ENCODE data around the gene GPR42.

Gene GPR42

DNA sequence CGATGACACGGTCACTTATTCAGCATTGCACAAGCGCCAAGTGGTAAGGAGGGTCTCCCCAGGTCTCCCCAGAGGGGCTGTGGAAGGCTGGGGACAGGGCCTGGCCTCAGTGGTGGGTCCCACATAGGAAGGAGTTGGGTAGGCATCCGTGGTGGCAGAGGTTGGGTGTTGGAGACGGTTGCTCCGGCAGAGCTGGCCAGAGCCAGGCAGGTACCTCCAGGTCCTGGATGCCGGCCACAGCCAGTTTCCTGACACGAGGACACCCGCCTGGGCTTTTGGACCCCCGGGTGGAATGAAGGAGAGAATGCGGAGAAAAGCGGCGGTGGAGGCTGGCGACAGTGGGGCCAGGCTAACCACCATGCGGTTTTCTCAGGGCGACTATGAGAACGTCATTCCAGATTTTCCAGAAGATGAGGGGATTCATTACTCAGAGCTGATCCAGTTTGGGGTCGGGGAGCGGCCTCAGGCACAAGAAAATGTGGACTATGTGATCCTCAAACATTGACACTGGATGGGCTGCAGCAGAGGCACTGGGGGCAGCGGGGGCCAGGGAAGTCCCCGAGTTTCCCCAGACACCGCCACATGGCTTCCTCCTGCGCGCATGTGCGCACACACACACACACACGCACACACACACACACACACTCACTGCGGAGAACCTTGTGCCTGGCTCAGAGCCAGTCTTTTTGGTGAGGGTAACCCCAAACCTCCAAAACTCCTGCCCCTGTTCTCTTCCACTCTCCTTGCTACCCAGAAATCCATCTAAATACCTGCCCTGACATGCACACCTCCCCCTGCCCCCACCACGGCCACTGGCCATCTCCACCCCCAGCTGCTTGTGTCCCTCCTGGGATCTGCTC, 24.4 kb upstream of the GPR42 start:
- Histone ChIP-seq H3K9me3 (ENCODE audit: control insufficient read depth, low read length) (no peaks in the 10 kb centered on the region), H3K36me3 (ENCODE audit: control insufficient read depth, insufficient read depth, low read length) (no peaks in the 10 kb centered on the region), H3K4me3 (ENCODE audit: insufficient read depth, low read depth, low read length) (no peak overlapping the region), H3K4me1 (ENCODE audit: control insufficient read depth, insufficient read depth, low read length) (no peaks in the 10 kb centered on the region), H3K27me3 (ENCODE audit: control insufficient read depth, insufficient read depth, low read length, poor library complexity, severe bottlenecking) (peaks cover 26% of the 10 kb centered on the region), H3K27ac (ENCODE audit: insufficient read depth, low read depth, low read length, poor library complexity, severe bottlenecking) (no peak overlapping the region)
- WGBS, 2 experiments, result 91 to 92% methylated on average over 28 of the region's 28 CpGs

DNA sequence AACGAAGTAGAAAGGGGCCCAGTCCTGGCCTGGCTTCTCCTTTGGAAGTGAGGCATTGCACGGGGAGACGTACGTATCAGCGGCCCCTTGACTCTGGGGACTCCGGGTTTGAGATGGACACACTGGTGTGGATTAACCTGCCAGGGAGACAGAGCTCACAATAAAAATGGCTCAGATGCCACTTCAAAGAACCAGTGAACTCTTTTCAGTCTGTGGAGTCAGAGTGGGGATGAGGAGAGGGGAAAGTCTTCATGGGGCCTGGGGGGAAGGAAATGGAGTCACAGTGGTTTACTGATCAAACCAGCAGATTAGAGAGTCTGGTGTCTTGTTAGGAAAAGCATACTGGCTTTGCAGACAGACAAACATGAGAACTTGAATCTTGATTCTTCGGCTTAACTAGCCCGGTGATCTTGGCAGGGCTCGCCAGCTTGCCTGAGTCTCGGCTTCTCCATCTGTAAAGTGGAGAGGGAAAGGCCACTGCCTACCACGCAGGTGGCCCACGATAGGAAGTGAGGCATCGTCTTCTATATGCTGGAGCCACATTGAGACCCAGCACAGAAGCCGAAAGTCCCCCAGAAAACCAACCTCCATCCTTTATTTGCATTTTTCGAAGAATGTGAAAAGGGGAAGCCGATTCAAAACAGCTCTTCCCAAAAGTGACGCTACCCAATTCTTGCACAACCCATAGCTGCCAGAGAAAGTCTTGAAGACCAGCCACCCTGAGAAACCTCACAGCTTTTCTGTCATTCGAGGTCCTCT, 23.5 kb upstream of the GPR42 start, which contains the start of gene FFAR1:
TSS of gene FFAR1 (plus strand) at position 732 of the 759 bp plus-strand sequence. CDS start 3,650 bp downstream, outside the sequence.
- peaks cover 31% of the 10 kb centered on the region for H3K27me3 ChIP-seq (ENCODE audit: control insufficient read depth, insufficient read depth, low read length, poor library complexity, severe bottlenecking)
- H3K4me1 ChIP-seq (ENCODE audit: control insufficient read depth, insufficient read depth, low read length), result no peaks in the 10 kb centered on the region
- H3K27ac ChIP-seq (ENCODE audit: insufficient read depth, low read depth, low read length, poor library complexity, severe bottlenecking), result no peak within 1 kb of the TSS
- 93% methylated on average over 18 of the region's 18 CpGs for WGBS, 2 experiments
- H3K9me3 ChIP-seq (ENCODE audit: control insufficient read depth, low read length), result no peaks in the 10 kb centered on the region
- H3K36me3 ChIP-seq (ENCODE audit: control insufficient read depth, insufficient read depth, low read length), result no peaks in the 10 kb centered on the region
- no peak within 1 kb of the TSS for H3K4me3 ChIP-seq (ENCODE audit: insufficient read depth, low read depth, low read length)

DNA sequence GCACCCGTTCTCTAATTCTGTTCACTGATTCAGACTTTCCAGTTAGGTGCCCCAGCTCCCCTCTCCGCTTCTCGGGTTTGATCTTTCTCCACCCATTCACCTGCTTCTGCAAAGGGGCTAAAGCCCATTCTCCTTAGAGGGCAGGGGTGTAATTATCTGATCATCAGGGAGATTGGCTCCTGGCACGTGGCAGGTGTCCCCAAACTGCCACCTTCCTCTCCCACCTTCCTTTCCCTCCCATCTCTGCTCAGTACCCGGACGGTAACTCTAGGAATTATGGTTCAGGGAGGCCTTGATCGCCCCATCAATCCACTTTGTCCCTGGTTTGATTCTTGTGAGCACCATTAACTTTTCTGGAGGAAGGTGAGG, 23.0 kb upstream of the GPR42 start:
- Histone ChIP-seq H3K9me3 (ENCODE audit: control insufficient read depth, low read length) (no peaks in the 10 kb centered on the region), H3K36me3 (ENCODE audit: control insufficient read depth, insufficient read depth, low read length) (no peaks in the 10 kb centered on the region), H3K4me3 (ENCODE audit: insufficient read depth, low read depth, low read length) (no peak overlapping the region), H3K27ac (ENCODE audit: insufficient read depth, low read depth, low read length, poor library complexity, severe bottlenecking) (no peak overlapping the region), H3K27me3 (ENCODE audit: control insufficient read depth, insufficient read depth, low read length, poor library complexity, severe bottlenecking) (peaks cover 31% of the 10 kb centered on the region), H3K4me1 (ENCODE audit: control insufficient read depth, insufficient read depth, low read length) (no peaks in the 10 kb centered on the region)
- 93 to 94% methylated on average over 7 of the region's 7 CpGs for WGBS, 2 experiments

DNA sequence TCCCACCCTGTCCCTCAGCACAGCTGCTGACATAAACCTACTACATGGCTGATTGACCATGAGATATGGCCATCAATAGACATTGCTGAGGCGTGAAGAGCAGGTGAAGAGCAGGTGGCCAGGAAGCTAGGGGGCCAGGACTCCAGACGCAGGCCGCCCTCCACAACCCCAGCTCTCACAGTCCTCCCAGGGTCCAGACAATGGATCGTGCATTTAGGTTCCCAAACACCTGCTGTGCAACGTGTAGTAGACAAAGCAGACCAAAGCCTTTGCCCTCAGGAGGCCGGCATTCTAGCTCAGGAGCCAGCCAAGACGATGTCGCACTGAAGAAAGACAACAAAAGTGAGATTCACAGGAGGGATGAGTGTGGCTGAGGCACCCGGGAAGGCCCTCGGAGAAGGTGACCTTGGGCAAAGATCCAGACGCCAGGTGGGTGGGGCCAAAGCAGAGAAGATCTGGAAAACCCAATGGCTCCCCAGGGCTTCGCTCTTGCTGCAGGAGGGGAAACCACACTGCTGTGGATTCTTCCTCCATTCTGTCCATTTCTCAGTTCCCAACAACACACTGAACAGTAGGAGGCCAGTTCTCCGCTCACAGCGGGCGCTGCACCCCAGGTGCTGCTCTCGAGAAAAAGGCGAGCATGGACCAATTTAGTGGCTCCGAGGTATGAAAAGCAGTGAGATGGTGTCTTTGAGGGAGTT, 21.8 kb upstream of the GPR42 start:
- Histone ChIP-seq H3K9me3 (ENCODE audit: control insufficient read depth, low read length) (no peaks in the 10 kb centered on the region), H3K4me1 (ENCODE audit: control insufficient read depth, insufficient read depth, low read length) (no peaks in the 10 kb centered on the region), H3K36me3 (ENCODE audit: control insufficient read depth, insufficient read depth, low read length) (no peaks in the 10 kb centered on the region), H3K27ac (ENCODE audit: insufficient read depth, low read depth, low read length, poor library complexity, severe bottlenecking) (no peak overlapping the region), H3K4me3 (ENCODE audit: insufficient read depth, low read depth, low read length) (no peak overlapping the region), H3K27me3 (ENCODE audit: control insufficient read depth, insufficient read depth, low read length, poor library complexity, severe bottlenecking) (peaks cover 31% of the 10 kb centered on the region)
- WGBS, 2 experiments, result 70 to 72% methylated on average over 18 of the region's 18 CpGs

DNA sequence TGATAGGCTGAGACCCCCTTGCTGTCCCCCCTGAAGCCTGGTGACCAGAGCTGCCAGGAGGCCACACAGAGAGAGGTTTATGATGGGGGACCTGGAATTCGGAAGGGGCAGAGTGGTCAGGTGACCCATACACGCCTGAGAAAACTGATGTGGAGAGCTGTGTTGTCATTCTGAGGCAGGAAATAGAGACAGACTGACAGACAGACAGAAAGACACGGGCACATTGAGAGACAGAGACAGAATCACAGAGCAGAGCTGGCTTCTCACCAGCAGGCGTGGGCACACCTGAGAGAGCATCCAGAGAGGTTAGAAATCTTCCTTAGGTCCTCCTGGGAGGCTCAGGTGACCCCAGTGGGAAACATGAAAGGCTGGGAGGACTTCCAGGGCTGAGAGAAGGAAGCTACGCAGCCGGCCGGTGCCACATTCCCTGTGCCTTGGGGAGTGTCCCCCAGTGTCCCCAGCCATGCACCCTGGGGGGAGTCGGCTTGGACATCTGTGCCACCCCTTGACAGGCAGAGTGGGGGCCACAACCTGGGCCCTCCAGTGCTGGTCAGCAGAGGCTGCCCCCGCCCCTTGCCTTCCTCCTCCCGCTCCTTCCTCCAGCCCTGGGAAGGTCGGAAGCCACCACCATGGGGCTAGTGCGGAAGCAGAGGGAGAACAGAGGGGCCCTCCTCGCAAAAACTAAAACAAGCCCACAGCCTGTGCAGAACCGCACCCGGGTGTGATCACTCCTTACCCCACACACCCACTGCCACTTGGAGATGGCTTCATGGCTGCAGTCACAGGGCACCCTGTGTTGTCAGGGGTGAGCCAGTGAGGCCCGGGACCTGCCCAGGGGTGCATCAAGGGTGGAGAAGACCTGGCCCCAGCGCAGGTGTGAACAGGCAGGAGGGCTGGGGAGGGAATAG, 21.0 kb upstream of the GPR42 start:
- WGBS, 2 experiments, result 91 to 92% methylated on average over 17 of the region's 17 CpGs
- Histone ChIP-seq H3K4me3 (ENCODE audit: insufficient read depth, low read depth, low read length) (no peak overlapping the region), H3K4me1 (ENCODE audit: control insufficient read depth, insufficient read depth, low read length) (no peaks in the 10 kb centered on the region), H3K27ac (ENCODE audit: insufficient read depth, low read depth, low read length, poor library complexity, severe bottlenecking) (no peak overlapping the region), H3K9me3 (ENCODE audit: control insufficient read depth, low read length) (no peaks in the 10 kb centered on the region), H3K27me3 (ENCODE audit: control insufficient read depth, insufficient read depth, low read length, poor library complexity, severe bottlenecking) (peaks cover 31% of the 10 kb centered on the region), H3K36me3 (ENCODE audit: control insufficient read depth, insufficient read depth, low read length) (no peaks in the 10 kb centered on the region)

DNA sequence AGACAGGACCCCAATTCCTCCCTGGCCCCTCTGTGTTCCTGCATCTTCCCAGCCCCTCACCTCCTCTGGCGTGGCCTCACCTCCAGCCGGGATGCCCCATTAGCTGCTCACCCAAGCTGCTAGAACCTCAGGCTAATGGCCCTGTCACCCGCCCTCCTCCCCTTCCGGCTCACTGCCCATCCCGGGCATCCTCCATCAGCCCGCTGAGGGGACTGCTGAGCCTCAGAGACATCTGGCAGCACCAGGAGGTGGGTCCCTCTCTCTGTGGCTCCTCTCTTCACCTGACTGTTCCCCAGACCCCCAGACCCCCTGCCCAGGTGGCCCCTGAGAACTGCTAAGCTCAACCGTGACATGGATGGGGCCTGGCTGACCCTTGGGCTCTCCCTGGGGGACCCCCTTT, 20.3 kb upstream of the GPR42 start:
- WGBS, 2 experiments, result 88 to 89% methylated on average over 7 of the region's 7 CpGs

DNA sequence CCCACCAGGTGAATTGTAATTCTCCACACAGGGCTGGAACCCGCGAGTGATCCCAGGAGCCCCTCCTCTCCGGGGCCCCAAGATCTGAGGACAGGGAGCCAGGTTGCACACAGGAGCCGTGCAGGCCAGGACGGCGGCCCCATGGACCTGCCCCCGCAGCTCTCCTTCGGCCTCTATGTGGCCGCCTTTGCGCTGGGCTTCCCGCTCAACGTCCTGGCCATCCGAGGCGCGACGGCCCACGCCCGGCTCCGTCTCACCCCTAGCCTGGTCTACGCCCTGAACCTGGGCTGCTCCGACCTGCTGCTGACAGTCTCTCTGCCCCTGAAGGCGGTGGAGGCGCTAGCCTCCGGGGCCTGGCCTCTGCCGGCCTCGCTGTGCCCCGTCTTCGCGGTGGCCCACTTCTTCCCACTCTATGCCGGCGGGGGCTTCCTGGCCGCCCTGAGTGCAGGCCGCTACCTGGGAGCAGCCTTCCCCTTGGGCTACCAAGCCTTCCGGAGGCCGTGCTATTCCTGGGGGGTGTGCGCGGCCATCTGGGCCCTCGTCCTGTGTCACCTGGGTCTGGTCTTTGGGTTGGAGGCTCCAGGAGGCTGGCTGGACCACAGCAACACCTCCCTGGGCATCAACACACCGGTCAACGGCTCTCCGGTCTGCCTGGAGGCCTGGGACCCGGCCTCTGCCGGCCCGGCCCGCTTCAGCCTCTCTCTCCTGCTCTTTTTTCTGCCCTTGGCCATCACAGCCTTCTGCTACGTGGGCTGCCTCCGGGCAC, 19.3 kb upstream of the GPR42 start:
- Histone ChIP-seq H3K4me1 (ENCODE audit: control insufficient read depth, insufficient read depth, low read length) (no peaks in the 10 kb centered on the region), H3K4me3 (ENCODE audit: insufficient read depth, low read depth, low read length) (no peak overlapping the region), H3K9me3 (ENCODE audit: control insufficient read depth, low read length) (no peaks in the 10 kb centered on the region), H3K27ac (ENCODE audit: insufficient read depth, low read depth, low read length, poor library complexity, severe bottlenecking) (no peak overlapping the region), H3K27me3 (ENCODE audit: control insufficient read depth, insufficient read depth, low read length, poor library complexity, severe bottlenecking) (peaks cover 31% of the 10 kb centered on the region), H3K36me3 (ENCODE audit: control insufficient read depth, insufficient read depth, low read length) (no peaks in the 10 kb centered on the region)
- WGBS, 2 experiments, result 95% methylated on average over 47 of the region's 47 CpGs

More for the DNA sequence above, 20.3 kb upstream of the GPR42 start:
- H3K4me3 ChIP-seq (ENCODE audit: insufficient read depth, low read depth, low read length), result no peak overlapping the region
- H3K27me3 ChIP-seq (ENCODE audit: control insufficient read depth, insufficient read depth, low read length, poor library complexity, severe bottlenecking), result peaks cover 31% of the 10 kb centered on the region
- H3K4me1 ChIP-seq (ENCODE audit: control insufficient read depth, insufficient read depth, low read length), result no peaks in the 10 kb centered on the region
- H3K36me3 ChIP-seq (ENCODE audit: control insufficient read depth, insufficient read depth, low read length), result no peaks in the 10 kb centered on the region
- no peaks in the 10 kb centered on the region for H3K9me3 ChIP-seq (ENCODE audit: control insufficient read depth, low read length)
- no peak overlapping the region for H3K27ac ChIP-seq (ENCODE audit: insufficient read depth, low read depth, low read length, poor library complexity, severe bottlenecking)

DNA sequence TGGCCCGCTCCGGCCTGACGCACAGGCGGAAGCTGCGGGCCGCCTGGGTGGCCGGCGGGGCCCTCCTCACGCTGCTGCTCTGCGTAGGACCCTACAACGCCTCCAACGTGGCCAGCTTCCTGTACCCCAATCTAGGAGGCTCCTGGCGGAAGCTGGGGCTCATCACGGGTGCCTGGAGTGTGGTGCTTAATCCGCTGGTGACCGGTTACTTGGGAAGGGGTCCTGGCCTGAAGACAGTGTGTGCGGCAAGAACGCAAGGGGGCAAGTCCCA, 18.8 kb upstream of the GPR42 start:
- no peaks in the 10 kb centered on the region for H3K9me3 ChIP-seq (ENCODE audit: control insufficient read depth, low read length)
- peaks cover 30% of the 10 kb centered on the region for H3K27me3 ChIP-seq (ENCODE audit: control insufficient read depth, insufficient read depth, low read length, poor library complexity, severe bottlenecking)

More for the DNA sequence above, 18.8 kb upstream of the GPR42 start:
- WGBS, 2 experiments, result 93% methylated on average over 18 of the region's 18 CpGs
- no peak overlapping the region for H3K4me3 ChIP-seq (ENCODE audit: insufficient read depth, low read depth, low read length)
- no peaks in the 10 kb centered on the region for H3K4me1 ChIP-seq (ENCODE audit: control insufficient read depth, insufficient read depth, low read length)
- H3K36me3 ChIP-seq (ENCODE audit: control insufficient read depth, insufficient read depth, low read length), result no peaks in the 10 kb centered on the region
- no peak overlapping the region for H3K27ac ChIP-seq (ENCODE audit: insufficient read depth, low read depth, low read length, poor library complexity, severe bottlenecking)

All from ectodermal cell (in vitro differentiated cells).